PFSK-1 (cell line): ENCODE data around the gene PRXL2B.

Experiments
- FOXP2 ChIP-seq: optimal IDR thresholded peaks from 2 replicates; pipeline ENCODE3; 2011; ENCODE audit warnings: borderline replicate concordance, control low read depth, inconsistent platforms; ENCODE audit not compliant: insufficient read depth; ENCODE audit errors: extremely low read length, extremely low read depth
- POLR2AphosphoS5 ChIP-seq: IDR thresholded peaks from 2 replicates; pipeline ENCODE4 v1.6.1; 2012; ENCODE audit warnings: low read depth, mild to moderate bottlenecking, control low read depth, low read length, moderate library complexity
- REST ChIP-seq, 2 experiments: IDR thresholded peaks; 2 replicates each; pipeline versions ENCODE4 v1.6.1 to v1.8.0; 2011 to 2012; ENCODE audit warnings: low read depth in 2 of 2, low read length in 2 of 2, control low read depth in 1 of 2, inconsistent platforms in 1 of 2, mild to moderate bottlenecking in 1 of 2, moderate library complexity in 1 of 2; ENCODE audit not compliant: insufficient read depth in 1 of 2
- SIN3A ChIP-seq: IDR thresholded peaks from 2 replicates; pipeline ENCODE4 v1.6.1; 2012; ENCODE audit warnings: mild to moderate bottlenecking, low read length, moderate library complexity, borderline replicate concordance; ENCODE audit not compliant: insufficient read depth
- TAF1 ChIP-seq: IDR thresholded peaks from 2 replicates; pipeline ENCODE4 v1.6.1; 2012; ENCODE audit warnings: low read length, control low read depth, borderline replicate concordance; ENCODE audit not compliant: insufficient read depth

The PRXL2B gene

DNA sequence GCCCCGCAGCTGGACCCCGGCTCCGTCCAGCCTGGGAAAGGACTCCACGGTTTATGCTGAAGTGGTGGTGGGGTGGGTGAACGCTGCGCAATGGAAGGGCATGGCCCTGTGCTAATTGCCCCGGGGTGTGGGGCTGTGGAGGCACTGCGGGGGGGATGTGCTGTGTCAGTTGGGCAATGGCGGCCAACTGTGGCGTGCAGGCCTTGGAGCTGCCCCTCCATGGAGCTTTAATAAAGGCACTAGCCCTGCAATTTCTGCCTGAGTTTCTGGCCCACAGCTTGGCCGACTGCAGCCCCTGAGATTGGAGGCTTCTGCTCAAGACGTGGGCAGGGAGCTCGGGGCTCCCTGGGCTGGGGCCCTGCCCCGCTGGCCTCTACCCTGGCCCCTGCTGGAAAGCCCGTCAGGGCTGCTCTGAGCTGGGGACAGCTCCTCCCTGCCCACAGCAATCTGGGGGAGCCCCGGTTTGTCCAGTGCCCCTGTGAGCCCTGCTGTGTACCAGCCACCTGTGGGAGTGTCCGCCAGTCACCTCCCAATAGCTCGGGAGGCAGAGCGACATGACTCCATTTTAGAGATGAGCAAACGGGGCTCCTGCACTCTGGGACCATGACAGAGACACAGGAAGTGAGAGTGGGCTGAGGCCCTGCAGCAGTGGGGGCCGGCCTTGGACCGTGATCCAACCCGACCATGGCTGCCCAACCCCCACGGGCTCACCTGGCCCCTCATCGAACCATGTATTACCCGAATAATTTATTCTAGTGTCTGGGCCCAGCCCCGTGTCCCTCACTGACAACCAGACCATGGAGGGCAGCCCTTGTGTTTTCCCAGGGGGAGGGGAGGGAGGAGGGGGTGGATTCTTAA lies 39.1 kb upstream of the PRXL2B start:
- TF ChIP-seq FOXP2 (no peak), SIN3A (no peak), POLR2AphosphoS5 (no peak), REST (IDR thresholded peaks at IDR 0.05; ENCODE audit: insufficient read depth in 1 of 2, low read depth in 2 of 2, low read length in 2 of 2) (no peak), TAF1 (no peak)

GRCh38 chr1:2548068-2548589 lies 38.4 kb upstream of the PRXL2B start:
- 0 out of 4 replicates have a peak, but pooled peaks of 1 of the 2 experiments have one; percentile 25 for TF ChIP-seq REST (IDR thresholded peaks at IDR 0.05; ENCODE audit: insufficient read depth in 1 of 2, low read depth in 2 of 2, low read length in 2 of 2)
- no peak for TF ChIP-seq SIN3A
- no peak for TF ChIP-seq TAF1

DNA sequence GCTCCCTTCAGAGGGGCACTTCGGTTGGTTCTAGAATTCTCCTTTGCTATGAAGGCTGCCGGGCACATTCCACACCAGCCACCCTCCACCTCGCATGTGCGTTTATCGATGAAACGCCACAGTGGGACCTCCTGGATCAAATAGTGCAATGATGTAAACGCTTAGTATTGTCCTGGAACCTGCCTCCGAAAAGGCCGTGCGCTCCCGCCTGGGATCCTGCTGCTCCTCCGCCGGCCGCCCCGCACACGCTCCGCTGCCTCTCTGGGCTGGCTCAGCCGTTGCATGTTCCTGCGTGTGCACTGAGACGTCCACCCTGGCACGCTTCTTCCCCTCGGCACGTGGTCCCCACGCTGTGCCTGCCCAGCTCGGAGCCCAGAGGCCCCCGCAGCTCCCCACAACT lies 34.4 kb upstream of the PRXL2B start:
- no peak for TF ChIP-seq FOXP2
- no peak for TF ChIP-seq POLR2AphosphoS5
- no peak for TF ChIP-seq SIN3A
- TF ChIP-seq REST (IDR thresholded peaks at IDR 0.05; ENCODE audit: insufficient read depth in 1 of 2, low read depth in 2 of 2, low read length in 2 of 2) = no peak
- no peak for TF ChIP-seq TAF1

- TF ChIP-seq SIN3A (no peak), REST (IDR thresholded peaks at IDR 0.05; ENCODE audit: insufficient read depth in 1 of 2, low read depth in 2 of 2, low read length in 2 of 2) (no peak), TAF1 (no peak), FOXP2 (no peak), POLR2AphosphoS5 (no peak)
Measured at GRCh38 chr1:2553871-2554620, 32.5 kb upstream of the PRXL2B start.
